Measurements from ENCODE around the gene PRKD1. TPM values are rescaled to one million over a fixed set of nuclear protein-coding genes. Genes with fewer than 3 reads are reported as not detected.

Gene PRKD1
- total and polyA plus RNA-seq, 2 donors (not counting 1 experiment from before 2014, with no cell fraction given) = 20.1 to 26.2 TPM

- DNase-seq (ENCODE audit: low read depth in 2 of 2) = no peak
- no peak overlapping the region for H3K9ac ChIP-seq (ENCODE audit: insufficient read depth, low read length)
Measured at GRCh38 chr14:29687866-29688265, 239.8 kb downstream of the PRKD1 start.

DNA sequence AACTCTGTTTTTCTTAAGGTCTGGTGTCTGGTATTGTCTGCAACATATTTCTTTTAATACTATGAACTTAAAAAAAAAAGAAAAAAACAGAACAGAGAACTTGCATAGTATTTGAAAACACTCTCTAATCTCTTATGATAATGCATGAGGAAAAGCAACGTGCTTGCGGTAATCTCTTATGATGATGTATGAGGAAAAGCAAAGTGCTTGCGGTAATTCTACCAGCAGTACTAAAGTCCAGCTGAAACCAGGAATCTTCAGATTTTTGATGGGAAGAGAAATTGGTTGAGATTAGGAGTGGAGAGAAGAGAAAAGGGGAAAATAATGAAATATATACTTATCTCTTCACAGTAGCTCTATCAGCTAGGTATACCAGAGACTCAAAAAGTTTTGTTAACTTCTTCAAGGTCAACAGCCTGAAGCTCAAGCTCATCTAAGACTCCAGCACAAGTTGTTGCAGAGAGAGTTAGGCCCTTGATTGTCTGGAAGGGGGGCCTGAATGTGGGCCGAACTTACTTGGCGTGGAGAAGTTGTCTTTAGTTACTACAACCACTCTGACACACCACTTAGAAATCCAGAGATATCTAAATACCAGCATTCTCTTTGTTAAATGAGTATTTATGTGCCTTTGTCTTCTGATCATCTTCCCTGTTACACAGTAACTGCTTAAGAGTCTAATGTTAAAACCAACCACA, 240.4 kb downstream of the PRKD1 start:
- DNase-seq (ENCODE audit: low read depth in 2 of 2) = peak in 1 of 2 donors; percentile 31
- H3K4me2 ChIP-seq (ENCODE audit: extremely low read depth, insufficient read depth, low read length) = no peak overlapping the region
- no peak overlapping the region for H3K27ac ChIP-seq (ENCODE audit: insufficient read depth, low read length)
- H3K9me3 ChIP-seq (ENCODE audit: control insufficient read depth, insufficient read depth, low read depth, low read length) = no peaks in the 10 kb centered on the region
- no peaks in the 10 kb centered on the region for H3K36me3 ChIP-seq (ENCODE audit: control insufficient read depth, insufficient read depth, low read length)
- no peaks in the 10 kb centered on the region for H4K20me1 ChIP-seq (ENCODE audit: control insufficient read depth, extremely low read depth, insufficient read depth, low read length)
- no peak for TF ChIP-seq EZH2 (IDR thresholded peaks at IDR 0.05; ENCODE audit: low read length, missing control alignments)
- TF ChIP-seq, protein P1, sequence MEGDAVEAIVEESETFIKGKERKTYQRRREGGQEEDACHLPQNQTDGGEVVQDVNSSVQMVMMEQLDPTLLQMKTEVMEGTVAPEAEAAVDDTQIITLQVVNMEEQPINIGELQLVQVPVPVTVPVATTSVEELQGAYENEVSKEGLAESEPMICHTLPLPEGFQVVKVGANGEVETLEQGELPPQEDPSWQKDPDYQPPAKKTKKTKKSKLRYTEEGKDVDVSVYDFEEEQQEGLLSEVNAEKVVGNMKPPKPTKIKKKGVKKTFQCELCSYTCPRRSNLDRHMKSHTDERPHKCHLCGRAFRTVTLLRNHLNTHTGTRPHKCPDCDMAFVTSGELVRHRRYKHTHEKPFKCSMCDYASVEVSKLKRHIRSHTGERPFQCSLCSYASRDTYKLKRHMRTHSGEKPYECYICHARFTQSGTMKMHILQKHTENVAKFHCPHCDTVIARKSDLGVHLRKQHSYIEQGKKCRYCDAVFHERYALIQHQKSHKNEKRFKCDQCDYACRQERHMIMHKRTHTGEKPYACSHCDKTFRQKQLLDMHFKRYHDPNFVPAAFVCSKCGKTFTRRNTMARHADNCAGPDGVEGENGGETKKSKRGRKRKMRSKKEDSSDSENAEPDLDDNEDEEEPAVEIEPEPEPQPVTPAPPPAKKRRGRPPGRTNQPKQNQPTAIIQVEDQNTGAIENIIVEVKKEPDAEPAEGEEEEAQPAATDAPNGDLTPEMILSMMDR (conservative IDR thresholded peaks at IDR 0.05 in 1 of 2, IDR thresholded peaks at IDR 0.05 in 1 of 2; ENCODE audit: low read depth in 1 of 2, low read length in 2 of 2) = no peak
- H3K27me3 ChIP-seq (ENCODE audit: control insufficient read depth, insufficient read depth, low read length) = no peaks in the 10 kb centered on the region
- no peaks in the 10 kb centered on the region for H3K79me2 ChIP-seq (ENCODE audit: control insufficient read depth, insufficient read depth, low read length)
- H3K4me1 ChIP-seq (ENCODE audit: control insufficient read depth, extremely low read depth, insufficient read depth, low read length) = no peaks in the 10 kb centered on the region
- no peak overlapping the region for H3K9ac ChIP-seq (ENCODE audit: insufficient read depth, low read length)
- no peak overlapping the region for H2AFZ ChIP-seq (ENCODE audit: low read length)
- no peak overlapping the region for H3K4me3 ChIP-seq (replicated peaks in 1 of 4; ENCODE audit: control extremely low read depth in 1 of 4, insufficient read depth in 1 of 4, low read depth in 3 of 4, low read length in 4 of 4)

More at GRCh38 chr14:29687866-29688265, 239.8 kb downstream of the PRKD1 start:
- Histone ChIP-seq H2AFZ (ENCODE audit: low read length) (no peak overlapping the region), H3K27me3 (ENCODE audit: control insufficient read depth, insufficient read depth, low read length) (no peaks in the 10 kb centered on the region), H3K4me2 (ENCODE audit: extremely low read depth, insufficient read depth, low read length) (no peak overlapping the region), H3K36me3 (ENCODE audit: control insufficient read depth, insufficient read depth, low read length) (no peaks in the 10 kb centered on the region), H3K79me2 (ENCODE audit: control insufficient read depth, insufficient read depth, low read length) (no peaks in the 10 kb centered on the region), H3K4me1 (ENCODE audit: control insufficient read depth, extremely low read depth, insufficient read depth, low read length) (no peaks in the 10 kb centered on the region), H3K27ac (ENCODE audit: insufficient read depth, low read length) (no peak overlapping the region), H3K9me3 (ENCODE audit: control insufficient read depth, insufficient read depth, low read depth, low read length) (no peaks in the 10 kb centered on the region), H3K4me3 (replicated peaks in 1 of 4; ENCODE audit: control extremely low read depth in 1 of 4, insufficient read depth in 1 of 4, low read depth in 3 of 4, low read length in 4 of 4) (no peak overlapping the region), H4K20me1 (ENCODE audit: control insufficient read depth, extremely low read depth, insufficient read depth, low read length) (no peaks in the 10 kb centered on the region)
- TF ChIP-seq EZH2 (IDR thresholded peaks at IDR 0.05; ENCODE audit: low read length, missing control alignments) = no peak
- TF ChIP-seq, protein P1 (conservative IDR thresholded peaks at IDR 0.05 in 1 of 2, IDR thresholded peaks at IDR 0.05 in 1 of 2; ENCODE audit: low read depth in 1 of 2, low read length in 2 of 2) = no peak

GRCh38 chr14:29684926-29685325, 242.7 kb downstream of the PRKD1 start:
- Histone ChIP-seq H3K9me3 (ENCODE audit: control insufficient read depth, insufficient read depth, low read depth, low read length) (no peaks in the 10 kb centered on the region), H3K79me2 (ENCODE audit: control insufficient read depth, insufficient read depth, low read length) (no peaks in the 10 kb centered on the region), H3K36me3 (ENCODE audit: control insufficient read depth, insufficient read depth, low read length) (no peaks in the 10 kb centered on the region), H3K4me2 (ENCODE audit: extremely low read depth, insufficient read depth, low read length) (no peak overlapping the region), H3K27ac (ENCODE audit: insufficient read depth, low read length) (no peak overlapping the region), H3K4me3 (replicated peaks in 1 of 4; ENCODE audit: control extremely low read depth in 1 of 4, insufficient read depth in 1 of 4, low read depth in 3 of 4, low read length in 4 of 4) (no peak overlapping the region), H3K27me3 (ENCODE audit: control insufficient read depth, insufficient read depth, low read length) (no peaks in the 10 kb centered on the region), H3K9ac (ENCODE audit: insufficient read depth, low read length) (no peak overlapping the region), H3K4me1 (ENCODE audit: control insufficient read depth, extremely low read depth, insufficient read depth, low read length) (no peaks in the 10 kb centered on the region), H4K20me1 (ENCODE audit: control insufficient read depth, extremely low read depth, insufficient read depth, low read length) (no peaks in the 10 kb centered on the region), H2AFZ (ENCODE audit: low read length) (no peak overlapping the region)
- DNase-seq (ENCODE audit: low read depth in 2 of 2) = no peak
- no peak for TF ChIP-seq EZH2 (IDR thresholded peaks at IDR 0.05; ENCODE audit: low read length, missing control alignments)
- TF ChIP-seq, protein P1 (conservative IDR thresholded peaks at IDR 0.05 in 1 of 2, IDR thresholded peaks at IDR 0.05 in 1 of 2; ENCODE audit: low read depth in 1 of 2, low read length in 2 of 2) = no peak
